ENCODE measurements around the gene ATRIP.

ATRIP gene

GRCh38 chr3:48445277-48445882 is 1.2 kb upstream of the ATRIP start:
- DNase-seq (ENCODE audit: low spot score), result no peak
- no peak for TF ChIP-seq CTCF (conservative IDR thresholded peaks at IDR 0.05; ENCODE audit: low read depth)
- peak overlapping the region; percentile 87 for H3K27ac ChIP-seq
- ChIA-PET POLR2A (ENCODE audit: low non-redundant PET) (interaction anchor here (0.6 kb wide), 1 partner anchor 15 kb away, joined by 3 read pairs; no protein-coding TSS in a partner anchor), CTCF (interaction anchor here (0.6 to 0.9 kb wide), 2 partner anchors 9 to 316 kb away, joined by 3 to 4 read pairs; no protein-coding TSS in a partner anchor)

- CTCF ChIA-PET, result interaction anchor here (0.9 kb wide), 1 partner anchor 10 kb away, joined by 3 read pairs; no protein-coding TSS in a partner anchor
- POLR2A ChIA-PET (ENCODE audit: low non-redundant PET), result interaction anchor here (0.6 to 1.2 kb wide), 3 partner anchors 15 to 24 kb away, joined by 3 to 5 read pairs (median 3); no protein-coding TSS in a partner anchor
- TF ChIP-seq CTCF (conservative IDR thresholded peaks at IDR 0.05; ENCODE audit: low read depth), result no peak
- DNase-seq (ENCODE audit: low spot score), result no peak
- H3K27ac ChIP-seq, result peak overlapping the region; percentile 87
Observed at GRCh38 chr3:48446043-48446424, 503 bp upstream of the ATRIP start.

GRCh38 chr3:48451270-48451669 is 4.7 kb downstream of the ATRIP start:
- ChIA-PET POLR2A (ENCODE audit: low non-redundant PET) (no interaction called here), CTCF (no interaction called here)
- TF ChIP-seq CTCF (conservative IDR thresholded peaks at IDR 0.05; ENCODE audit: low read depth), result no peak
- peak overlapping the region; percentile 10; the same call in 1 of the 2 replicates for H3K27ac ChIP-seq
- no peak for DNase-seq (ENCODE audit: low spot score)

- no peak for DNase-seq (ENCODE audit: low spot score)
- no peak overlapping the region for H3K27ac ChIP-seq
- ChIA-PET CTCF (interaction anchor here (0.6 kb wide), 1 partner anchor 97 kb away, joined by 5 read pairs; no protein-coding TSS in a partner anchor), POLR2A (ENCODE audit: low non-redundant PET) (no interaction called here)
- no peak for TF ChIP-seq CTCF (conservative IDR thresholded peaks at IDR 0.05; ENCODE audit: low read depth)
Observed at GRCh38 chr3:48456456-48456855, 9.9 kb downstream of the ATRIP start.

GRCh38 chr3:48459331-48459730 is 12.8 kb downstream of the ATRIP start:
- peak overlapping the region; percentile 30; the same call in 1 of the 2 replicates for H3K27ac ChIP-seq
- ChIA-PET POLR2A (ENCODE audit: low non-redundant PET) (no interaction called here), CTCF (interaction anchor here (0.6 kb wide), 1 partner anchor 44 kb away, joined by 3 read pairs; no protein-coding TSS in a partner anchor)
- TF ChIP-seq CTCF (conservative IDR thresholded peaks at IDR 0.05; ENCODE audit: low read depth), result no peak
- DNase-seq (ENCODE audit: low spot score), result no peak

- ChIA-PET POLR2A (ENCODE audit: low non-redundant PET) (no interaction called here), CTCF (no interaction called here)
- DNase-seq (ENCODE audit: low spot score), result no peak
- TF ChIP-seq CTCF (conservative IDR thresholded peaks at IDR 0.05; ENCODE audit: low read depth), result no peak
- H3K27ac ChIP-seq, result peak overlapping the region; percentile 30
Observed at GRCh38 chr3:48459773-48460516, 13.4 kb downstream of the ATRIP start.
